Measurements from ENCODE around the gene KRTAP9-7. TPM values are rescaled to one million over a fixed set of nuclear protein-coding genes. Genes with fewer than 3 reads are reported as not detected.
"Not testable (repeated sequence)": the region's sequence is repeated elsewhere in the genome, so short reads cannot be mapped to it uniquely, and the experiment has no call there.

KRTAP9-7 gene
- total RNA-seq, 1 experiment from 2014 or later: not detected

- H3K23me2 ChIP-seq (ENCODE audit: insufficient read length, low read depth, low read length, poor library complexity, severe bottlenecking); H3K9me3 ChIP-seq (ENCODE audit: control insufficient read depth, low read depth, low read length); H3K9me3 Mint-ChIP-seq; H3K79me2 ChIP-seq (ENCODE audit: insufficient read depth, low read length); H2BK12ac ChIP-seq (ENCODE audit: insufficient read length, low read depth, low read length); H3K56ac ChIP-seq (ENCODE audit: insufficient read length, low read depth, low read length); H3T11ph ChIP-seq (ENCODE audit: low read length); H4K20me1 ChIP-seq (ENCODE audit: control insufficient read depth, insufficient read depth, insufficient read length); H3K4me3 Mint-ChIP-seq; H2AFZ ChIP-seq (ENCODE audit: low read length); H3K4ac ChIP-seq (ENCODE audit: low read depth, low read length); H2AK5ac ChIP-seq (ENCODE audit: insufficient read length, low read length); H3K18ac ChIP-seq (ENCODE audit: insufficient read length, low read depth, low read length); DNase-seq; H4K8ac ChIP-seq (replicated peaks; ENCODE audit: insufficient read length, low read depth, low read length); H2BK15ac ChIP-seq (ENCODE audit: low read depth, low read length); H3K79me1 ChIP-seq (ENCODE audit: insufficient read depth, low read depth, low read length, poor library complexity, severe bottlenecking); H4K5ac ChIP-seq (ENCODE audit: insufficient read length, low read depth, low read length); H2BK5ac ChIP-seq (ENCODE audit: insufficient read length, low read length); H2BK20ac ChIP-seq (ENCODE audit: low read depth, low read length, poor library complexity, severe bottlenecking); H3K36me3 Mint-ChIP-seq (ENCODE audit: insufficient read depth in 1 of 3, low read depth in 3 of 3); H3K27me3 ChIP-seq (ENCODE audit: insufficient read depth, low read length); H3K27ac Mint-ChIP-seq; H3K4me1 ChIP-seq (ENCODE audit: insufficient read depth, low read length); H3K23ac ChIP-seq (ENCODE audit: insufficient read length, low read depth, low read length); H3K9ac ChIP-seq (ENCODE audit: extremely low read depth, insufficient read length, low read length); H3K4me2 ChIP-seq (ENCODE audit: insufficient read depth, insufficient read length, low read length); H3K27me3 Mint-ChIP-seq (ENCODE audit: low read depth); H3K14ac ChIP-seq (ENCODE audit: insufficient read depth, low read length); H4K91ac ChIP-seq (ENCODE audit: insufficient read length, low read depth, low read length); H3K27ac ChIP-seq (ENCODE audit: insufficient read length, low read depth, low read length); H2BK120ac ChIP-seq (ENCODE audit: low read depth, low read length, poor library complexity, severe bottlenecking): not testable (repeated sequence)
- WGBS (ENCODE audit: extremely low coverage, insufficient read length, low lambda C conversion rate): no CpG with 5 or more reads among the region's 2 CpGs
- H3K4me1 Mint-ChIP-seq: peaks cover 9 to 12% of the 10 kb centered on the region in 2 experiments
Observed at GRCh38 chr17:41246995-41247787, 28.3 kb upstream of the KRTAP9-7 start.

- not testable (repeated sequence) for H3K36me3 Mint-ChIP-seq (ENCODE audit: insufficient read depth in 1 of 3, low read depth in 3 of 3); H3K18ac ChIP-seq (ENCODE audit: insufficient read length, low read depth, low read length); H3K79me2 ChIP-seq (ENCODE audit: insufficient read depth, low read length); H3K4me1 ChIP-seq (ENCODE audit: insufficient read depth, low read length); H3K27me3 ChIP-seq (ENCODE audit: insufficient read depth, low read length); H2BK5ac ChIP-seq (ENCODE audit: insufficient read length, low read length); H2AK5ac ChIP-seq (ENCODE audit: insufficient read length, low read length); H2BK12ac ChIP-seq (ENCODE audit: insufficient read length, low read depth, low read length); H4K20me1 ChIP-seq (ENCODE audit: control insufficient read depth, insufficient read depth, insufficient read length); H2BK20ac ChIP-seq (ENCODE audit: low read depth, low read length, poor library complexity, severe bottlenecking); H3K9me3 Mint-ChIP-seq; DNase-seq; H3K4ac ChIP-seq (ENCODE audit: low read depth, low read length); H3K56ac ChIP-seq (ENCODE audit: insufficient read length, low read depth, low read length); H2AFZ ChIP-seq (ENCODE audit: low read length); H2BK15ac ChIP-seq (ENCODE audit: low read depth, low read length); H3K14ac ChIP-seq (ENCODE audit: insufficient read depth, low read length); H3K27ac ChIP-seq (ENCODE audit: insufficient read length, low read depth, low read length); H2BK120ac ChIP-seq (ENCODE audit: low read depth, low read length, poor library complexity, severe bottlenecking); H3K9me3 ChIP-seq (ENCODE audit: control insufficient read depth, low read depth, low read length); H3K4me2 ChIP-seq (ENCODE audit: insufficient read depth, insufficient read length, low read length); H3K9ac ChIP-seq (ENCODE audit: extremely low read depth, insufficient read length, low read length); H3T11ph ChIP-seq (ENCODE audit: low read length); H3K79me1 ChIP-seq (ENCODE audit: insufficient read depth, low read depth, low read length, poor library complexity, severe bottlenecking); H4K5ac ChIP-seq (ENCODE audit: insufficient read length, low read depth, low read length); H3K23ac ChIP-seq (ENCODE audit: insufficient read length, low read depth, low read length); H4K91ac ChIP-seq (ENCODE audit: insufficient read length, low read depth, low read length); H3K23me2 ChIP-seq (ENCODE audit: insufficient read length, low read depth, low read length, poor library complexity, severe bottlenecking); H3K4me3 Mint-ChIP-seq; H4K8ac ChIP-seq (replicated peaks; ENCODE audit: insufficient read length, low read depth, low read length)
- WGBS (ENCODE audit: extremely low coverage, insufficient read length, low lambda C conversion rate): no CpG with 5 or more reads among the region's 2 CpGs
- Mint-ChIP-seq H3K27me3 (ENCODE audit: low read depth) (peaks cover 18% of the 10 kb centered on the region), H3K4me1 (peaks cover 9 to 12% of the 10 kb centered on the region in 2 experiments), H3K27ac (peak within 1 kb of the TSS in 1 of 3 experiments; percentile 72; a peak in 1 of 7 replicates)
Observed at GRCh38 chr17:41249637-41250240, 25.8 kb upstream of the KRTAP9-7 start, which contains the start of gene KRTAP9-4. Gene KRTAP9-4, plus strand, starts transcription at chr17:41249687. Its CDS starts 34 bp downstream, at chr17:41249721.

Data from H9 (cell line).